MM.1S (cell line): ENCODE results near the gene IL37.

Experiments
- DNase-seq: peaks from one replicate; pipeline ENCODE4 v3.0.0-alpha.2; 2015
- H2AFZ ChIP-seq: fragments of 300-600 bp; sonication (generic); 2 replicates; pipeline ENCODE4 v1.6.0; 2016; ENCODE audit warnings: antibody characterized with exemption, low read length
- H3F3A ChIP-seq: fragments of 300-600 bp; sonication (generic); 2 replicates; pipeline ENCODE4 v1.6.1; 2016; ENCODE audit warnings: mild to moderate bottlenecking, antibody characterized with exemption, low read length, moderate library complexity, mixed read lengths; ENCODE audit not compliant: insufficient read depth
- H3K27ac ChIP-seq: fragments of 300-600 bp; sonication (generic); 2 replicates; pipeline ENCODE4 v1.5.1; 2016; ENCODE audit warnings: mild to moderate bottlenecking, low read length
- H3K27me3 ChIP-seq: fragments of 300-600 bp; sonication (generic); replicated peaks from 2 replicates; pipeline ENCODE4 v1.6.0; 2016; ENCODE audit warnings: low read length; ENCODE audit not compliant: insufficient read depth
- H3K36me3 ChIP-seq: fragments of 300-600 bp; sonication (generic); replicated peaks from 2 replicates; pipeline ENCODE4 v1.6.1; 2016; ENCODE audit warnings: mild to moderate bottlenecking, low read length, mixed read lengths; ENCODE audit not compliant: insufficient read depth
- H3K4me1 ChIP-seq: fragments of 300-600 bp; sonication (generic); 2 replicates; pipeline ENCODE4 v1.6.1; 2016; ENCODE audit warnings: low read length, mixed read lengths
- H3K4me2 ChIP-seq: fragments of 300-600 bp; sonication (generic); 2 replicates; pipeline ENCODE4 v1.6.0; 2016; ENCODE audit warnings: low read depth, low read length
- H3K4me3 ChIP-seq: fragments of 300-600 bp; sonication (generic); 2 replicates; pipeline ENCODE4 v1.5.1; 2016; ENCODE audit warnings: low read length, mixed read lengths
- H3K79me2 ChIP-seq: fragments of 300-600 bp; sonication (generic); 2 replicates; pipeline ENCODE4 v1.6.1; 2016; ENCODE audit warnings: mixed run types, low read length, mixed read lengths
- H3K9ac ChIP-seq: fragments of 300-600 bp; sonication (generic); 2 replicates; pipeline ENCODE4 v1.6.1; 2016; ENCODE audit warnings: low read length, mixed read lengths
- H3K9me2 ChIP-seq: fragments of 300-600 bp; sonication (generic); replicated peaks from 2 replicates; pipeline ENCODE4 v1.6.1; 2016; ENCODE audit warnings: mild to moderate bottlenecking, low read length, mixed read lengths; ENCODE audit not compliant: insufficient read depth
- H3K9me3 ChIP-seq: fragments of 300-600 bp; sonication (generic); replicated peaks from 2 replicates; pipeline ENCODE4 v1.6.1; 2016; ENCODE audit warnings: mild to moderate bottlenecking, low read length, mixed read lengths; ENCODE audit not compliant: insufficient read depth
- H4K20me1 ChIP-seq: fragments of 300-600 bp; sonication (generic); 2 replicates; pipeline ENCODE4 v1.6.1; 2016; ENCODE audit warnings: mild to moderate bottlenecking, low read length, moderate library complexity, mixed read lengths; ENCODE audit not compliant: insufficient read depth
- EZH2 ChIP-seq: fragments of 300-600 bp; sonication (generic); optimal IDR thresholded peaks from 2 replicates; pipeline ENCODE3; 2017; ENCODE audit warnings: low read depth, mild to moderate bottlenecking, antibody characterized with exemption, low read length, mixed read lengths
- EZH2phosphoT487 ChIP-seq: fragments of 300-600 bp; sonication (generic); IDR thresholded peaks from 2 replicates; pipeline ENCODE4 v1.6.1; 2018; ENCODE audit warnings: antibody characterized with exemption, low read length
- TF ChIP-seq, protein P1 (sequence below): fragments of 300-600 bp; sonication (generic); IDR thresholded peaks from 2 replicates; pipeline ENCODE4 v1.5.1; 2016; ENCODE audit warnings: antibody characterized with exemption, low read length, mixed read lengths

Gene IL37

DNA sequence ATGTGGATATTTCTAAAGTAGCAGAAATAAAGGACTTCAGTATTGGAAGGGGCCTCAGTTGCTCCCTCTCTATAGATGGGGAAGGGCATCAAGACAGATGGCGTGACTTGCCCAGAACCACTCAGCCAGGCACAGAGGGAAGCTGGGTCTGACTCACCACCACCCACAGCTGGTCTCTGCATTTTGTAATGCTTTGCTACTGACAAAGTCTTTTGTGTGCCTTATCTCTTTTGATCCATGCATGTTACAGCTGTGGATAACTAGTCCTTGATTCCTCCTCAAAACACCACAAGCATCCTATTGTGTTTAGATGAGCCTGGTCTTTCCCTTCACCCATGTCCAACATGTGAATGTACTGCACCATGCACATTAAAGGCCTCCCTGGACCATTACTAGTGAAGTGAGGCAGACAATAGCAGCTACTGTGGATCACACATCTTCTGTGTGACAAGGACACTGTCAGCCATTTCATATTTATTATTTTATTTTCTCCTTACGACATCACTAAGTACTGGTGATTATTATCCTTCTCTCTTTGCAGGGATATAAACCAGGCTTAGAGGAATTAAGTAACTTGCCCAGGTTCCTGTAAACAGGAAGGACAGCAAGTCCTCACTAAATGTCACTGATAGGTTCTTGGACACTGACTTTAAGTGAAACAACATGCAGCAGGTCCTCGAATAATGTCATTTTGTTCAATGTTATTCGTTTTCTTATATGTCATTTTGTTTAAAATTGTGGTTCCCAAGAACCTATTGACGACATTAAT, 29.6 kb upstream of the IL37 start:
- H3K4me1 ChIP-seq, result peaks cover 12% of the 10 kb centered on the region
- H3K4me3 ChIP-seq, result no peak overlapping the region
- H3K79me2 ChIP-seq, result no peaks in the 10 kb centered on the region
- H3K36me3 ChIP-seq, result no peaks in the 10 kb centered on the region
- H3K9me3 ChIP-seq, result no peaks in the 10 kb centered on the region
- H2AFZ ChIP-seq, result no peak overlapping the region
- H3K9ac ChIP-seq, result no peak overlapping the region
- TF ChIP-seq, protein P1, sequence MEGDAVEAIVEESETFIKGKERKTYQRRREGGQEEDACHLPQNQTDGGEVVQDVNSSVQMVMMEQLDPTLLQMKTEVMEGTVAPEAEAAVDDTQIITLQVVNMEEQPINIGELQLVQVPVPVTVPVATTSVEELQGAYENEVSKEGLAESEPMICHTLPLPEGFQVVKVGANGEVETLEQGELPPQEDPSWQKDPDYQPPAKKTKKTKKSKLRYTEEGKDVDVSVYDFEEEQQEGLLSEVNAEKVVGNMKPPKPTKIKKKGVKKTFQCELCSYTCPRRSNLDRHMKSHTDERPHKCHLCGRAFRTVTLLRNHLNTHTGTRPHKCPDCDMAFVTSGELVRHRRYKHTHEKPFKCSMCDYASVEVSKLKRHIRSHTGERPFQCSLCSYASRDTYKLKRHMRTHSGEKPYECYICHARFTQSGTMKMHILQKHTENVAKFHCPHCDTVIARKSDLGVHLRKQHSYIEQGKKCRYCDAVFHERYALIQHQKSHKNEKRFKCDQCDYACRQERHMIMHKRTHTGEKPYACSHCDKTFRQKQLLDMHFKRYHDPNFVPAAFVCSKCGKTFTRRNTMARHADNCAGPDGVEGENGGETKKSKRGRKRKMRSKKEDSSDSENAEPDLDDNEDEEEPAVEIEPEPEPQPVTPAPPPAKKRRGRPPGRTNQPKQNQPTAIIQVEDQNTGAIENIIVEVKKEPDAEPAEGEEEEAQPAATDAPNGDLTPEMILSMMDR, result no peak
- TF ChIP-seq EZH2phosphoT487, result no peak
- no peak for TF ChIP-seq EZH2
- H3K4me2 ChIP-seq, result no peak overlapping the region
- no peaks in the 10 kb centered on the region for H3K27me3 ChIP-seq
- no peaks in the 10 kb centered on the region for H3F3A ChIP-seq
- H4K20me1 ChIP-seq, result no peaks in the 10 kb centered on the region
- no peak overlapping the region for H3K27ac ChIP-seq
- DNase-seq, result no peak
- H3K9me2 ChIP-seq, result no peaks in the 10 kb centered on the region

DNA sequence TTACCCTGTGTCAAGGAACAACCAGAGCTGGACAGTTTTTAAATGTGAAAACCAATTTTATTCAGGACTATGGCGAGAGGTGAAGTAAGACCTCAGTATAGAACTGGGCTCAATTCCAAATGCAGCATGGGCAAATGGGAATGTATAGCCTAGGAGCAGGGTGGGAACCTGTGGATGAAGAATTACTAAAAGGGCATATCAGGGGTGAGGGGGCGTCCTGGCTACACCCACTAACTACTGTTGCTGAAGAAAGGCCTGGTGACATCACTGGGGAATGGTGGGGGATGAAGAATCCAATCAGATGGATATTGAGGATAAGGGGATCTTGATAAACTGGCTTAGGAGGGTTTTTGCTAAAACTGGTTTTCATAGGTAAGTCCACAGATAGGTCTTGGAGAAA, 27.3 kb upstream of the IL37 start:
- Histone ChIP-seq H3K79me2 (no peaks in the 10 kb centered on the region), H3K4me2 (no peak overlapping the region), H3K27ac (no peak overlapping the region), H3K9me3 (no peaks in the 10 kb centered on the region), H3K4me3 (no peak overlapping the region), H2AFZ (no peak overlapping the region), H3K36me3 (no peaks in the 10 kb centered on the region), H3K9ac (no peak overlapping the region), H3K4me1 (peaks cover 26% of the 10 kb centered on the region), H3F3A (peaks cover 17% of the 10 kb centered on the region), H4K20me1 (no peaks in the 10 kb centered on the region), H3K9me2 (no peaks in the 10 kb centered on the region), H3K27me3 (no peaks in the 10 kb centered on the region)
- no peak for DNase-seq
- TF ChIP-seq EZH2phosphoT487 (no peak), EZH2 (no peak)
- TF ChIP-seq, protein P1, result no peak

DNA sequence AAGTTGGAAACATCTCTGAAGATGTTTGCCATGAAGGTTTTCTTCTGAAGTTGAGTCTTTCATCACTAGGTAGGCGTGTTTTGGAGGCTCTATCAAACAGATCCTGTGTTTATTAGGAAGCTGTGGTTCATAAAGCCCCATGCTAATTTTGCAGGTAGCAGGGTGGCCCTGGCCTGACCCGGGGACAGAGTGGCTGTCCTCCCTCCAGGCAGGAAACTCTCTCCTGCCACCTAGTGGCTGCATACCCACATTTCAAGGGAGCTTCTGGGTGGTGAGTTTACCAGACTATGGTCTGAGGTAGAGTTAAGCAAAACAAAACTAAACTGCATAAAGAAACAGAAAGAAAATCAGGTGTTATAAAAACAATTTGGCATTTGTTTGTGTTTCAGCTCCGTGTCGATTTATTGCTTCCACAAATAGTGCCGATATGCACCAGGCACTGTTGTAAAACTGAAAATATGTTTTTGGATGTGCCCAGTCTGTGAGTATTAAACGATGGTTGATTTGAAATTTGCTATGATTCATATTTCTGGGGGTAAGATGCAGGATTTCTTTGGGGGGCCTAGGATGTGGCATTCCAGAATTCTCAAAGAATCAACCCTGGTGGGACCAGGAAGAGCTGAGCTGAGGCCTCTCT, 26.0 kb upstream of the IL37 start:
- H3K4me1 ChIP-seq, result peaks cover 29% of the 10 kb centered on the region
- peak overlapping the region; percentile 74 for H2AFZ ChIP-seq
- no peak overlapping the region; the same call in 1 of the 2 replicates for H3K27ac ChIP-seq

More for the DNA sequence above, 26.0 kb upstream of the IL37 start:
- H4K20me1 ChIP-seq, result no peaks in the 10 kb centered on the region
- DNase-seq, result peak; percentile 80
- peaks cover 17% of the 10 kb centered on the region for H3F3A ChIP-seq
- no peaks in the 10 kb centered on the region for H3K9me2 ChIP-seq
- H3K27me3 ChIP-seq, result no peaks in the 10 kb centered on the region
- no peaks in the 10 kb centered on the region for H3K36me3 ChIP-seq
- no peaks in the 10 kb centered on the region for H3K9me3 ChIP-seq
- no peak for TF ChIP-seq EZH2phosphoT487
- TF ChIP-seq, protein P1, result peak; percentile 96
- no peak for TF ChIP-seq EZH2
- H3K4me2 ChIP-seq, result peak overlapping the region; percentile 76
- H3K79me2 ChIP-seq, result no peaks in the 10 kb centered on the region
- H3K9ac ChIP-seq, result peak overlapping the region; percentile 35; the same call in 1 of the 2 replicates
- H3K4me3 ChIP-seq, result peak overlapping the region; percentile 29; the same call in 1 of the 2 replicates
